GM18519 (cell line): ENCODE measurements around the gene LPIN1.

Source experiments
- ATAC-seq: cut with Tn5 transposase; IDR thresholded peaks from one replicate; pipeline ENCODE4 v1.9.1; 2021; ENCODE audit warnings: mild to moderate bottlenecking, moderate library complexity; ENCODE audit not compliant: unreplicated experiment, low FRiP score

The LPIN1 gene

GRCh38 chr2:11777886-11778415 is 31.5 kb downstream of the LPIN1 start:
- ATAC-seq: no peak

DNA sequence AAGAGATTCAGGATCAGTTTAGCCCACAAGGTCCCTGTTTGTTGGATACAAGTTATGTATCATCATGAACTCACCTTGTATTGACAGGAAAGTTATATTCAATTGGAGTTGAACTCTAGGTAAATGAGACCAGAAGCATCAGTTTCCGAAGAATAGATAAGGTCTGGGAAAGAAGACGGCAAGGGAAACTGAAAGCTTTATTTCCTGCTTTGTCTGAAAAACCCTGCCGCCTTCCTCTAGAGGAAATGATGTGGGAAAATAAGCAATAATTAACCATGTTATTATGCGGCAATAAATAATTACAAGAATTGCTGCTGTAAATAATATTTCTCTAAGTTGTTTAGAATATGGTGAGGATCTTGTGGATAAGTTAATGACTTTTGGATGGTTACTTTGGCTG is 32.0 kb downstream of the LPIN1 start:
- ATAC-seq: no peak

DNA sequence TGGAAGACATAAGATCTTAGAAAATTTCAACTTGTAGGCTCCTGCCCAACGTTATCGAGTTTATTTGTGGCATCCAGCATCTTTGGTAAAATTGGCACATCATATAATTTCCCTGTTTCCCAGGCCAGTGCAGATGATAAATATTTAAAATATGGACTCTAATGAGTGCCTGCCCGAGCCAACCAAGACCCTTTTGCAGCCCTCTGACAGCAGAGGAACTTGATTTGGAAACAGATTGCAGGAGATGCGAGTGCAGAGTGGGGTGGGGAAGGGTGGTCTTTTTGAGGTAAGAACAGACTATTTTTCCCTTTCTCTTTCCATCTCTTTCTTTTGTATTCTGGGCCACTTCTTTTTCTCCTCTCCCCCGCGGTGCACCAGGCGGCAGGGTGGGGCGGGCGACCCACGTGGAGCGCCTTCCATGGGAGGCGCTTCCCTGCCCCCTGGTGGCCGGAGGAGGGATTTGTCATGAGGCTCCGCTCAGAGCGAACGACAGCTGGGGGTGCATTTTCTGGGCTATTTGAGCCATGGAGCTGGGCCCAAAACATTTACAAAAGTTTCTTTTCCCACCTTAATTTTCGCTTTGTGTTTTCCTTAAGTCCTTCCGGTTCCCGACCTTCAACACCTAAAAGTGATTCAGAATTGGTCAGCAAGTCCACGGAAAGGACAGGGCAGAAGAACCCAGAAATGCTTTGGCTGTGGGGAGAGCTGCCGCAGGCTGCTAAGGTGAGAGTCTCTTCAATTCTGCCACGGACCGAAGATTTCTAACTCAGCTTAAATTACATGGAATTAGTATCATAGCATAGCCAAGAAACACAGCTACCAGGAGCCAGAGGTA is 32.7 kb downstream of the LPIN1 start:
- peak; percentile 77 for ATAC-seq

- ATAC-seq: no peak
Measured at GRCh38 chr2:11781602-11782001, 35.2 kb downstream of the LPIN1 start.

DNA sequence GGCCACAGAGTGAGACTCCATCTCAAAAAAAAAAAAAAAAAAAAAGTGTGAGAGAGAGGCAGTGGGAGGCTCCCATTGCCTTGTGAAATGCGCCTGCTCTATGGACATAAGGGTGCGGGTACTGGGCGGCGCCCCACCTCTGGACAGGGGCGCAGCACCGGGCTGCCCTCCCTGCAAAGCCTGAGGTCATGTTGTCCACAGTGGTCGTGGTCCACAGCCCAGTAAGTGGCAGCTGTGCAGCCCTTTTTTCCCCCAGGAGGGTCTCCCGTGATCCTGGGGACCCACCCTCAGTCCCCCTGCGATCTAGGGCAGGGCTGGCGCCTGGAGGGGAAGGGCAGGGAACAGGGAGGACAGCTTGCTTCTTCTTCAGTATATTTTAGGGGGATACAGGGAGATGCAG is 37.8 kb downstream of the LPIN1 start:
- ATAC-seq: no peak

- ATAC-seq: no peak
Measured at GRCh38 chr2:11784747-11785610, 38.5 kb downstream of the LPIN1 start.

DNA sequence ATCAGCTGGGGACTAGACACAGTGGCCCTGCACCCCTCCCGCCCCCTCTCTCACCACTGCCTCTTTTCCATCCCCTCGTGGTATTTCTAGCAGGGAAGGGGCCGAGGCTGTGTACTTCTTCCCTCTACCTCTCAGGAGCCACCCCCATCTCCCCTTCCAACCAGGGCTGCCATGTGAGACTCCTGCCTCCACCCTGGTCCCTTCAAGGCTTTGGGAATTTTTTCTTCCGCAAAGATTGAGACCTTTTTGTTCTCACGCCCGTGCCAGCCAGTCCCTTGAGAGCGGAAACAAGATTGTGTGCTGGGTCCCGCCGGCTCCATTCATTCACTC is 39.1 kb downstream of the LPIN1 start:
- ATAC-seq: no peak

DNA sequence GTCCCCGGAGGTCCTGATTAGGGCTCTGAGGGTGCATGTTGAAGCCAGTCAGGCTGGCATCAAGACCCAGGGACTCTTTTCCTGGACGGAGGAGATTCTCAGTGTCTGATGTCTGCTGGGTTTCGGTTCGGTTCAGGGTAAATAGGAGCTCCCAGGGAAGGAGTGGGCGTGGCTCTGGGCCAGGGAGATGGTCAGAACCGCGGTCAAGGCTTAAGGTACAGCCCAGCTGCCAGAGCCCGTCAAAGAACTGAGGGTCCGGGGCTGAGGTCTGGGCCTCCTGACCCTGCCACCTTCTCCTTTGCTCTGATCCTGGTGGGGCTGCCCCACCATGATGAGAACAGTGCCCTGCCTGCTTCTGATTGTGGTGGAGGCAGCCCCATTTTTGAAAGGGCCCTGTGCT is 39.8 kb downstream of the LPIN1 start:
- ATAC-seq: no peak

DNA sequence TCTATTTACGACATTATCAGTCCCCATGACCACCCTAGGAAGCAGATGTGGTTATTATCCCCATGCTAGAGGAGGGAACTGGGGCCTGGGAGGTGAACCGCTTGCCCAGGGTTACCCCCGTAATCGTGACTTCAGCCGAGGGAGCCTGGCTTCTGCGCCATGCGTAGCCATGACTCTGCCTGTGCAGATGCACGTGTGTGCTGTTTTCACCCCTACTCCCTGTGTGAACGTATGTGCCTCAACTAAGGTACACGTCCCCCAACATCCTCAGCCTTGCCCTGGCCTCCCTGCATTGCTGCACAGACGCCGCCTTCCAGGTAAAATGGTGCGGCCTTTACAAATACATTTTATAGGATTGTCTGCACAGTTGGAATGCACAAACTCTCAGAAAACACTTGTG is 40.2 kb downstream of the LPIN1 start:
- ATAC-seq: no peak

DNA sequence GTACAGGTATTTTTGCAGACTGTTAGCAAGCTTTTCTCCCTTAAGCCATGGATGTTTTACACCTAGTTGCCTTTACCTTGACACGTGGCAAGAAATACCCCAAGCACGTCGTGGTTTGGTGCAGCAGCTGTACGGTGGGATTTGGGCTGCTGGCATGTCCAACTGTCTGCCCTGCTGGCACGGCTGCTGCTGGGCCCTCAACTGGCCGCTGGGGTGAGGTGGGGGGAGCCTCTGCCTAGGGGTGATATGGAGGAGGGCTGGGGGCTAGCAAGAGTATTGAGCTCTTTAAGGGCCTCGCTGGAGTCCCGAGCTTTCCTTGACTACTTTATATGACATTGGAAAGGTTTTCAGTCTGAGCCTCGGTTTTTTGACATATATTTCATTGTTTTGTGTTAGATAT is 41.6 kb downstream of the LPIN1 start:
- ATAC-seq: no peak

DNA sequence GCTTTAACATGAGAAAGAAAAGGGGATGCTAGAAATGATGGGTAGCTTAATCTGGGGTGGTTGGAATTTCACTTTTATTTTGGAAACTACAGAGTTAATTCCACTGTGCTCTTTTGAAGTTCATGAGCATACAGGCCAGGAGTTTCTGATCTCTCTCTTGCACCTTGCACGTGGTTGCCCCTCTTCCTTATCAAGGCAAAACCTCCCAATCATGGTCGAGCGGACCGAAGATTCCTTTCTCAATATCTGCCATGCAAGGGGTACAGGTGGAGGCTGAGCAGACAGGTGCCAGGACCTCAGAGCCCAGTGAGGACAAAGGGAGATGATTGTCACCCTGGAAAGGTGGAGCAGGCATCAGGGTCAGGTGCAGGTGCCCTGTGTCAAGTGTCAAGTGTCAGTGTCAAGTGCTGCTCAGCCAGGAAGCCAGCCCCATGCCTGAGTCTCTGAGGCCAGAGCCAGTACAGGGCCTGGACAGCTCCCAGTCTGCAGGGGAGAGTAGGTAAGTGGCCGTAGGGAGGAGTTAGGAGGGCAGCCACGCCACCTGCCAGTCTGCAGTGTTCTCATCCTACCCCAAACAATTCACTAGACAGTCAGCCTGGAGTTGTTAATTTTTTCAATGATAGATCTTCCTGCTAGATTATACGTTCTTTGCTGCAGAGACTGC is 42.2 kb downstream of the LPIN1 start:
- no peak for ATAC-seq

DNA sequence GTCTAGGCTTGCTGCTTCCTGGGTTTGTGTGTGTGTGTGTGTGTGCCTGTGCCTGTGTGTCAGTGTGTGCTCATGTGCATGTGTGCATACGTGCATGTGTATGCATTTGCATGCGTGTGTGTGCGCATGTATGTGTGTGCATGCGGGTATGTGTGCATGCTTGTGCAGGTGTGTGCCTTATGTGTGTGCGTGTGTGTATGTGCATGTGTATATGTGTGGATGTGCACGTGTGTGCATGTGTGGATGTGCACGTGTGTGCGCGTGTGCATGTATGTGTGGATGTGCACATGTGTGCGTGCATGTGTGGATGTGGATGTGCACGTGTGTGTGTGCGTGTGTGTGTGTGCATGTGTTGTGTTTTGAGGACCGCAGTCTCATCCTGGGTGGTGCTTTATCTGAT is 42.8 kb downstream of the LPIN1 start:
- ATAC-seq: no peak

- no peak for ATAC-seq
Measured at GRCh38 chr2:11790228-11790627, 43.8 kb downstream of the LPIN1 start.

- ATAC-seq: no peak
Measured at GRCh38 chr2:11795590-11795989, 49.2 kb downstream of the LPIN1 start.

- ATAC-seq: no peak
Measured at GRCh38 chr2:11796190-11797171, 50.0 kb downstream of the LPIN1 start.

DNA sequence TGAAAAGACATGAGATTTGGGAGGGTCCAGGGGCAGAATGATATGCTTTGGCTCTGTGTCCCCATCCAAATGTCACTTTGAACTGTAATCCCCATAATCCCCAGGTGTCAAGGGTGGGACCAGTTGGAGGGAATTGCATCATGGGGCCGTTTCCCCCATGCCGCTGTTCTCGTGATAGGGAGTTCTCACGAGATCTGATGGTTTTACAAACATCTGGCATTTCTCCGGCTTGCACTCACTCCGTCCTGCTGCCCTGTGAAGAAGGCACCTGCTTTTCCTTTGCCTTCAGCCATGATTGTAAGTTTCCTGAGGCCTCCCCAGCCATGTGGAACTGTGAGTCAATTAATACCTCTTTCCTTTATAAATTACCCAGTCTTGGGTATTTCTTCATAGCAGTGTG is 51.4 kb downstream of the LPIN1 start:
- ATAC-seq: no peak

GRCh38 chr2:11798701-11799435 is 52.4 kb downstream of the LPIN1 start:
- ATAC-seq: no peak

GRCh38 chr2:11799826-11800225 is 53.4 kb downstream of the LPIN1 start:
- no peak for ATAC-seq

DNA sequence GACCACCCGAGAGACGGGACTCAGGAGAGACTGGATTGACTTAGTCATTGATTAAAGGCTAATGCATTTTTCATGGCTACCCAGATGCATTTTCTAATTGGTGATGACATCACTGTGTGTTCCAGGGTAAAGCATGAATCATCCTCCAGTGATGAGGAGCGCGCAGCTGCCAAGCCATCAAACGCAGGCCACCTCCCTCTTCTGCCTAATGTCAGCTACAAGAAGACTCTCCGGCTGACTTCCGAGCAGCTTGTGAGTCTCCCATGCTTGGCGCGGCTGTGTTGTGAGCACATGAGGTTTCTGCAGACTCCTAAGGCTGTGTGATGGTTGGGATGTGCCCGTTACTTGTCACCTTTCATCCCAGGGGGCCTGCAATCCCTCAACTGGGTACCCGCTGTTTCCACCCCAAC is 56.4 kb downstream of the LPIN1 start:
- ATAC-seq: no peak
